Left kidney (tissue), 8 donors: ENCODE data around the gene GSTK1. TPM values are rescaled to one million over a fixed set of nuclear protein-coding genes. Genes with fewer than 3 reads are reported as not detected.
"Not testable (repeated sequence)": the region's sequence is repeated elsewhere in the genome, so short reads cannot be mapped to it uniquely, and the experiment has no call there.

ENCODE experiments used
- DNase-seq: peaks from one replicate; pipeline ENCODE4 v3.0.0-alpha.2; 2013
- long read RNA-seq, 8 donors: transcript quantifications; one replicate each; lab custom pipeline, GENCODE V29; 2026
- polyA plus RNA-seq: library from polyadenylated mRNA; unstranded; fragments of 120-200 nt; gene quantifications from one replicate; pipeline ENCODE4 v1.2.1, GENCODE V29; 2013; ENCODE audit not compliant: insufficient read length

Gene GSTK1
- 199 TPM for polyA plus RNA-seq
- long read RNA-seq, donor 1, transcript GSTK1-201 (8 exons, 1,044 nt), result major isoform, 60 of 153 reads
- long read RNA-seq, donor 1, transcript GSTK1-207 (7 exons, 1,185 nt), result minor isoform, 5 of 153 reads
- long read RNA-seq, donor 1, transcript GSTK1-208 (2 exons, 875 nt), result minor isoform, 5 of 153 reads
- long read RNA-seq, donor 1, partial matches to known transcripts, result 66 of 153 reads
- long read RNA-seq, donor 1, other reads (novel, unspliced or antisense), result 15 of 153 reads
- long read RNA-seq, donor 2, transcript GSTK1-201 (8 exons, 1,044 nt), result major isoform, 86 of 100 reads
- long read RNA-seq, donor 2, transcript GSTK1-207 (7 exons, 1,185 nt), result minor isoform, 5 of 100 reads
- long read RNA-seq, donor 2, partial matches to known transcripts, result 0 of 100 reads
- long read RNA-seq, donor 2, other reads (novel, unspliced or antisense), result 8 of 100 reads
- long read RNA-seq, donor 3, transcript GSTK1-201 (8 exons, 1,044 nt), result major isoform, 53 of 88 reads
- long read RNA-seq, donor 3, transcript GSTK1-207 (7 exons, 1,185 nt), result minor isoform, 7 of 88 reads
- long read RNA-seq, donor 3, partial matches to known transcripts, result 24 of 88 reads
- long read RNA-seq, donor 3, other reads (novel, unspliced or antisense), result 0 of 88 reads
- long read RNA-seq, donor 4, transcript GSTK1-201 (8 exons, 1,044 nt), result major isoform, 8 of 25 reads
- long read RNA-seq, donor 4, partial matches to known transcripts, result 15 of 25 reads
- long read RNA-seq, donor 4, other reads (novel, unspliced or antisense), result 0 of 25 reads
- long read RNA-seq, donor 5, transcript GSTK1-207 (7 exons, 1,185 nt), result minor isoform, 19 of 335 reads
- long read RNA-seq, donor 5, transcript GSTK1-201 (8 exons, 1,044 nt), result major isoform, 135 of 335 reads
- long read RNA-seq, donor 5, partial matches to known transcripts, result 166 of 335 reads
- long read RNA-seq, donor 5, other reads (novel, unspliced or antisense), result 7 of 335 reads
- long read RNA-seq, donor 6, transcript GSTK1-201 (8 exons, 1,044 nt), result major isoform, 77 of 160 reads
- long read RNA-seq, donor 6, partial matches to known transcripts, result 74 of 160 reads
- long read RNA-seq, donor 6, other reads (novel, unspliced or antisense), result 0 of 160 reads
- long read RNA-seq, donor 7, transcript GSTK1-201 (8 exons, 1,044 nt), result major isoform, 86 of 130 reads
- long read RNA-seq, donor 7, transcript GSTK1-207 (7 exons, 1,185 nt), result minor isoform, 8 of 130 reads
- long read RNA-seq, donor 7, partial matches to known transcripts, result 19 of 130 reads
- long read RNA-seq, donor 7, other reads (novel, unspliced or antisense), result 8 of 130 reads
- long read RNA-seq, donor 8, transcript GSTK1-201 (8 exons, 1,044 nt), result major isoform, 31 of 76 reads
- long read RNA-seq, donor 8, transcript GSTK1-207 (7 exons, 1,185 nt), result minor isoform, 6 of 76 reads
- long read RNA-seq, donor 8, partial matches to known transcripts, result 38 of 76 reads
- long read RNA-seq, donor 8, other reads (novel, unspliced or antisense), result 0 of 76 reads

DNA sequence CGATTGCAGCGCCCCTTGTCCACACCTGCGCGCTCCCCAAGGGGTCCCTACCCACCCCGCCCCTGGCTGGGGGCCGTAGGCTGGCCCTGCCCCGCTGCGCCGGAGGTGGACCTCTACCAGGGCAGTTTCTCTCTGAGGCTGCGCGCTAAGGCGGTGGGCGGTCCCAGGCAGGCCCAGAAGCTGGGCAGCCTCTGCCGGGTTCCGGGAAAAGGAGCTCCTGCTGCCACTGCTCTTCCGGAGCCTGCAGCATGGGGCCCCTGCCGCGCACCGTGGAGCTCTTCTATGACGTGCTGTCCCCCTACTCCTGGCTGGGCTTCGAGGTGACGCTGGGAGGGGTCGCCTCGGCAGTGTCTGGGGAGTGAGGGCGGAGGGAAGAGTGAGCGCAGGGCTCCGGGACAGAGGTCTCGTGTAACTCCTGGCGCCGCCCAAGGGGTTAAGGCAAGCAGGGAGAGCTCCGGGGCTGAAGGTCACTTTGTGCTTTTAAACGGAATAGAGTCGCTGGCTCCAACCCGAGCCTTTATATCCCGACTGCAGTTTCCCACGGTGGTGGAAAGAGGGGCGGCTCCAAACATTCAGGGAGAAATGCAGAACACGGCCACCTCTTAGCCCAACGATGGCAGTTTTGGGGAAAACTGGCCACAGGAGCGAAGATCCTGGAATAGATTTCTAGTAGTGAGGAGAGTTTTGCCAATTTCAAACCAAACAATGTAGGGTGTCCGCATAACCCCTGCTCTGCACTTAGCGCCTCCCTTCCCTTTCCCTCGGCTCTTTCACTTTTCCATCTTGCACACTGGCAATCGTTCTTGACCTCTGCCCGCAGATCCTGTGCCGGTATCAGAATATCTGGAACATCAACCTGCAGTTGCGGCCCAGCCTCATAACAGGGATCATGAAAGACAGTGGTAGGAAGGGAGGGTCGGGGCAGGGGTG, at the start of gene GSTK1:
GSTK1 (plus strand) TSS at position 176 of the 930 bp plus-strand sequence; CDS start at position 249, 73 bp downstream.
- peak; percentile 67 for DNase-seq

DNA sequence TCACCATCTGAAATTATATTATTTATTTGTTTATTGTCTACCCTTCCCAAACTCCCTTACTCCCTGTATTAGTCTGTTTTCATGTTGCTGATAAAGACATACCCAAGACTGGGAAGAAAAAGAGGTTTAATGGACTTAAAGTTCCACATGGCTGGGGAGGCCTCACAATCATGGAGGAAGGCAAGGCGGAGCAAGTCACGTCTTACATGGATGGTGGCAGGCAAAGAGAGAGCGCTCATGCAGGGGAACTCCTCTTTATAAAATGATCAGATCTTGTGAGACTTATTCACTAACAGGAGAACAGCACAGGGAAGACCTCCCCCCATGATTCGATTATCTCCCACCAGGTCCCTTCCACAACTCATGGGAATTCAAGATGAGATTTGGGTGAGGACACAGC, 49.8 kb upstream of the GSTK1 start:
- DNase-seq, result not testable (repeated sequence)

DNA sequence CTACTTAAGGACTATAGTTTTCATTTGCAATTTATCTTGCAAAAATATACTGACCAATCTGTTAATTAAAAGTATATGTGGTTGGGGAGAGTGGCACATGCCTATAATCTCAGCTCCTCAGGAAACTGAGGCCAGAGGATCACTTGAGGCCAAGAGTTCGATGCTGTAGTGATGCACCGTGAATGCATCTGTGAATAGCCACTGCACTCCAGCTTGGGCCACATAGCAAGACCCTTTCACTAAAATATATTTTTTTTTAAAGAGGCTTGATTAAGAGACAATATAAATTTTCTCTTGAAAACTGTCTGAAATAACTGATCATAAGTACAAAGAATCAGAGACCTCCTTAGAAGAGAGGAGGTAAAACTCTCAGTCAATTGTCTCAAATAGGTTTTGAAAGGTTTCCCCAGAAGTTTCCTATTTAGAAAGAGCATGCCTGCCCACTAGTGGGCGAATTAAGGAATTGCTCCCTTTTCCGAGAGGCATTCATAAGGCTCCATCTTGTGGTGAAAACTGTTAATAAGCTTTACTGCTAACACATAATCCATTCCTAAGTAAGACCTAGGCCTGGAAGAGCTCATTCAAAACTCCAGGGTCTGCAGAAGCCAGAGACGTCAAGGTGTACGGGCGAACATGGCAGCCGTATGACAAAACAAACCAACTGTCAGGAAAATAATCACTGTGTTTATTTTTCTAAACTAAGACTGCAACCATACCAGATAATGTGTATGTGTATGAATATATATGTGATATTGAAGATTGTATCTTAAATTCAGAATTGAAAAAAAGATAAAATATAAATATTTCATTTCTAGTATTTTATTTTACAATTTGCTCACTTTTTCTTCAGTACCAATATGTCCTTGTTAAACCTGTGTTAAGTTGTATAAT, 48.2 kb upstream of the GSTK1 start:
- peak; percentile 86 for DNase-seq

GRCh38 chr7:143216151-143216550, 47.1 kb upstream of the GSTK1 start:
- no peak for DNase-seq

- DNase-seq, result no peak
Measured at GRCh38 chr7:143216686-143217085, 46.6 kb upstream of the GSTK1 start.

GRCh38 chr7:143217806-143218205, 45.4 kb upstream of the GSTK1 start:
- DNase-seq, result no peak

GRCh38 chr7:143221286-143221685, 42.0 kb upstream of the GSTK1 start:
- DNase-seq, result no peak

GRCh38 chr7:143221737-143222136, 41.5 kb upstream of the GSTK1 start, which contains the start of gene TAS2R40:
Gene TAS2R40 (plus strand): TSS chr7:143222037. CDS start chr7:143222079, 42 bp downstream.
- no peak for DNase-seq

- DNase-seq, result no peak
Measured at GRCh38 chr7:143222782-143223181, 40.5 kb upstream of the GSTK1 start.

DNA sequence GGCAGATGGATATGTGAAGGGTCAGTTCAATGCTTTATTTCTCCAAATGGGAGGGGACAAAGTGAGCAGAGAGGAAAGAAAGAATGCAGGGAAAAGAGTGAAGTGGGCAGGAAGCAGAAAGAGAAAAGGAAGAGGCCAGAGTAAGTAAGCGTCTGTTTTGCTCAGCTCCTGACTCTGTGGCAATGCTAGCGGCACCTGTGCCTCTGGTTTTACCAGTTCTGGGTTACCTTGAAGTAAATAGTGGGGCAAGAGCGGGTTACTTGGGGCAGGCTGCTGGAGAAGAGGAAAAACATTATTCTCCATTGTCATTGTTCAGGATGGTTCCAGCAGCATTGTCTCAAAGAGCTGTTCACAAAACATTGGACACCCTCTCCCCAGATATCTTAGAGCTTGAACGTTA, 39.5 kb upstream of the GSTK1 start:
- no peak for DNase-seq

GRCh38 chr7:143225047-143225446, 38.2 kb upstream of the GSTK1 start:
- no peak for DNase-seq

DNA sequence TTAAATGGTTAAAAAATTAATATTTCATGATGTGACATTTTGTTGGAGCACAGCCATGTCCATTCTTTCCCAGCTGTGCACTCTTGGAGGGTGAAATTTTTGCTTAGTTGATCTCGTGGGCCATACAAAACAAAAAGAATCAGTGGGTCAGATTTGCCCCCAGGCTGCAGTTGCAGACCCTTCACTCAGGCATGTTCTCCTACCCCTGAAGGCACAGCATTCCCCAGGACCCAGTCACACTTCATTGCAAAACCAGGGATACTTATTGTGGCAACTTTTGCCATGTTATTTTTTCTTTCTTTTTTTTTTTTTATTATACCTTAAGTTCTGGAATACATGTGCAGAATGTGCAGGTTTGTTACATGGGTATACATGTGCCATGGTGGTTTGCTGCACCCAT, 35.4 kb upstream of the GSTK1 start:
- DNase-seq, result no peak

DNA sequence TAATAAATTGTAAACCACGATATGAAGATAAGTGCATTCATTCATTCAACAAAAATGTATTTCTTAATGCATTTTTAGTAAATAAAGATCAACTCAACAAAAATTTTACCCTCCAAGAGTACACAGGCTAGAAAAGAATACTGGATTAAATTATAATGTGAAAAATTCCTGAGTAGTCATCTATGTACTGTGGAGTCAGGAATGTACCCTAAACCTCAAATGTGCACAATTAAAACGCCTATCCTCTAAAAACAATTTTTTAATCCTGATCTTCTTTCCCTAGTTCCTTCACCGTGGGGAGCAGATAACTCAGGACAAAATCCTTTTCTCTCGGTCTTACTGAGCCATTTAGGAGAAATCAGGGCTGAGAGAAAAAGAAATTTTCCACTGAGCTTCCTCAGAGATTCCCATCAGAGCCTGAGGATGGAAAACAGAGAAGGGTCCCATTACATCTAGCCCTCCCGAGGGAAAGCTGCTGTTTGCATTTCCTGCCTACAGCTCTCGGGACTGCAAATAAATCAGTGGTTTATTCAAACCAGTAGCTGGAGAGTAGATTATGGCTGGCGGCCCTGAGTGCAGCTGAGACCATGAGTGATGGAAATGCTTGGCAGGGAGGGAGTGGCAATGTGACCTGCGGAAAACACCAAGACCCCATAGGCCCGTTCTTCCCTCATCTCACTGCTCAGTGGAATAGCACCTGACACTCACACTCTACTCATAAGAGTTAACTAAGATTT, 34.0 kb upstream of the GSTK1 start:
- peak; percentile 33 for DNase-seq

DNA sequence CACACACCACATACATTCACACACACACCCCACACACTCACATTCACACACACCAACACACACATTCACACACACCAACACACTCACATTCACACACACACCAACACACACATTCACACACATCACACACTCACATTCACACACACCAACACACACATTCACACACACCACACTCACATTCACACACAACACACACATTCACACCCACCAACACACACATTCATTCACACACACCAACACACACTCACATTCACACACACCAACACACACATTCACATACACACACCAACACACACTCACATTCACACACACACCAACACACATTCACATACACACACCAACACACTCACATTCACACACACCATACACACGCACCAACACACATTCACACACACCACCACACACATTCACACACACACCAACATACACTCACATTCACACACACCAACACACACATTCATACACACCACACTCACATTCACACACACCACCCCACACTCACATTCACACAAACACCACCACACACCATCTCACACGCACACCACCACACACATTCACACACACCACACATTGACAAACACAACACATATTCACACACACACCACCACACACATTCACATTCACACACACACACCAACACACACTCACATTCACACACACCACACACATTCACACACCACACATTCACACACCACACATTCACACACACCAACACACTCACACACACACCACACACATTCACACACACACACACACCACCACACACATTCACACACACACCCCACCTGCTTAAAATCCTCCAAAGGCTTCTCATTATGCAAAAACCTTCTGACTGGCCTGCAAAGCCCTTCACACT, 32.4 kb upstream of the GSTK1 start:
- DNase-seq, result no peak

DNA sequence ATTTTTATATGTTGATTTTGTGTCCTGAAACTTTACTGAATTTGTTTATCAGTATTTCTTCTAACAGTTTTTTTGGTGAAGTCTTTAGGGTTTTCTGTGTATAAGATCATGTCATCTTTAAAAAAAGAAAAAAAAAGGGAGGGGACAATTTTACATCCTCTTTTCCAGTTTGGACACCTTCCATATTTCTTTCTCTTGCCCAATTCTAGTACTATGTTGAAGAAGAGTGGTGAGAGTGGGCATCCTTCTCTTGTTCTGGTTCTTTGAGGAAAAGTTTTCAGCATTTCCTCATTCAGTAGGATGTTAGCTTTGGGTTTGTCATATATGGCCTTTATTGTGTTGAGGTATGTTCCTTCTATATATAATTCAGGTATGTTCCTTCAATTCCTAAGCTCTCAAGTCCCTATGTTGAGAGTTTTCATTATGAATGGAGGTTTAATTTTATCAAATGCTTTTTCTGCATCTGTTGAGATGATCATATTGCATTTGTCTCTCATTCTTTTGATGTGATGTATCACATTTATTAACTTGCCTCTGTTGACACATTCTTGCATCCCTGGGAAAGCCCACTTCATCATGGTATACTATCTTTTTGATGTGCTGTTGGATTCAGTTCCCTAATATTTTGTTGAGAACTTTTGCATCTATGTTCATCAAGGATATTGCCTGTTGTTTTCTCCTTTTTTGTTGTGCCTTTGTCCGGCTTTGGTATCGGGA, 29.3 kb upstream of the GSTK1 start:
- DNase-seq, result no peak

DNA sequence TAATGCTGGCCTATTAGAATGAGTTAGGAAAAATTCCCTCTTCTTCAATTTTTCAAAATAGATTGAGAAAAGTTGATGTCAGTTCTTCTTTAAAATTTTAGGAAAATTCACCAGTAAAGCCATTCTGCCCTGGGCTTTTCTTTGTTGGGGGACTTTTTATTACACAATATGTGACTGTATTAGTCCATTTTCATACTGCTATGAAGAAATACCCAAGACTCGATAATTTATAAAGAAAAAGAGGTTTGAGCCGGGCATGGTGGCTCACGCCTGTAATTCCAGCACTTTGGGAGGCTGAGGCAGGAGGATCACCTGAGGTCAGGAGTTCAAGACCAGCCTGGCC, 28.7 kb upstream of the GSTK1 start:
- DNase-seq, result no peak

GRCh38 chr7:143235561-143235960, 27.7 kb upstream of the GSTK1 start:
- DNase-seq, result no peak
